IPS DF 6.9 (cell line): Measurements from ENCODE around the gene IL10.
"Not testable (repeated sequence)": the region's sequence is repeated elsewhere in the genome, so short reads cannot be mapped to it uniquely, and the experiment has no call there.

ENCODE experiments used
- DNase-seq: peaks from one replicate; pipeline ENCODE4 v3.0.0-alpha.2; 2013; ENCODE audit warnings: low read depth, low spot score
- H3K27ac ChIP-seq: one replicate; pipeline ENCODE4 v1.5.1; 2013; ENCODE audit warnings: low read length, control low read depth
- H3K27me3 ChIP-seq: 2 replicates; pipeline ENCODE4 v1.6.1; 2013; ENCODE audit warnings: mild to moderate bottlenecking, low read length; ENCODE audit not compliant: control insufficient read depth, insufficient read depth
- H3K36me3 ChIP-seq: 2 replicates; pipeline ENCODE4 v1.6.1; 2013; ENCODE audit warnings: low read length; ENCODE audit not compliant: control insufficient read depth, insufficient read depth
- H3K4me1 ChIP-seq: 2 replicates; pipeline ENCODE4 v1.6.1; 2013; ENCODE audit warnings: low read length; ENCODE audit not compliant: control insufficient read depth, insufficient read depth
- H3K4me3 ChIP-seq: 2 replicates; pipeline ENCODE4 v1.5.1; 2013; ENCODE audit warnings: mild to moderate bottlenecking, low read length
- H3K9me3 ChIP-seq: 2 replicates; pipeline ENCODE4 v1.6.1; 2013; ENCODE audit warnings: low read length, inconsistent platforms; ENCODE audit not compliant: control insufficient read depth, insufficient read depth
- WGBS: extraction: QIAGEN DNeasy Blood & Tissue Kit; methylation state at CpG from one replicate; pipeline ENCODE4 v1.1.7; 2013; ENCODE audit warnings: mixed read lengths, missing lambda C conversion rate; ENCODE audit not compliant: insufficient read length, insufficient coverage; 5-methylcytosine and 5-hydroxymethylcytosine counted together

Gene IL10

DNA sequence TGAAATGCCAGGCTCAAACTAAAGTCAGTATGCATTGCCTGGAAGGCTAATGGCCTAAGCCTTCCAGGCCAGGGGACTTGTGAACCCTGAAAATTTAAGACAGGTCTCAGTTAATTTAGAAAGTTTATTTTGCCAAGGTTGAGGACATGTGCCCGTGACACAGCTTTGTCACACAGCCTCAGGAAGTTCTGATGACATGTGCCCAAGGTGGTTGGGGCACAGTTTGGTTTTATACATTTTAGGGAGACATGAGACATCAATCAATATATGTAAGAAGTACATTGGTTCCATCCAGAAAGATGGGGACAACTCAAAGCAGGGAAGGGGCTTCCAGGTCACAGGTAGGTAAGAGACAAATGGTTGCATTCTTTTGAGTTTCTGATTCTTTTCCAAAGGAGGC is 6.5 kb downstream of the IL10 start:
- H3K4me1 ChIP-seq, H3K4me3 ChIP-seq, H3K27ac ChIP-seq, H3K36me3 ChIP-seq, H3K9me3 ChIP-seq, DNase-seq, H3K27me3 ChIP-seq: not testable (repeated sequence)
- WGBS: no CpG with 5 or more reads among the region's 1 CpG

DNA sequence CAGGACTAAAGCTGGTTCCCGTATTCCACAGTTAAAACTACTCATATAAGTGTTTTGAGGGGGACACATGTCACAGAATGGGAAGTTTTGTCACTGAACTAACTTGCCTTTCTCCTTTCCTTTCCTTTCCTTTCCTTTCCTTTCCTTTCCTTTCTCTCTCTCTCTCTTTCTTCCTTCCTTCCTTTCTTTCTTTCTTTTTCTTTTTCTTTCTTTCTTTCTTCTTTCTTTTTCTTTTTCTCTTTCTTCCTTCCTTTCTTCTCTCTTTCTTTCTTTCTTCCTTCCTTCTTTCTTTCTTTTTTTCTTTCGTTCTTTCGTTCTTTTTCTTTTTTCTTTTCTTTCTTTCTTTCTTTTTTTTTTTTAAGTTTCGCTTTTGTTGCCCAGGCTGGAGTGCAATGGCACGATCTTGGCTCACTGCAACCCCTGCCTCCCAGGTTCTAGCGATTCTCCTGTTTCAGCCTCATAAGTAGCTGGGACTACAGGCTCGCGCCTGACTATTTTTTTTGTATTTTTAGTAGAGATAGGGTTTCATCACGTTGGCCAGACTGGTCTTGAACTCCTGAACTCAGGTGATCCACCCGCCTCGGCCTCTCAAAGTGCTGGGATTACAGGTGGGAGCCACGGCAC is 9.4 kb downstream of the IL10 start:
- H3K9me3 ChIP-seq, H3K27me3 ChIP-seq, H3K4me3 ChIP-seq, DNase-seq, H3K36me3 ChIP-seq, H3K27ac ChIP-seq, H3K4me1 ChIP-seq: not testable (repeated sequence)
- WGBS: 100% methylated on average over 2 of the region's 12 CpGs

DNA sequence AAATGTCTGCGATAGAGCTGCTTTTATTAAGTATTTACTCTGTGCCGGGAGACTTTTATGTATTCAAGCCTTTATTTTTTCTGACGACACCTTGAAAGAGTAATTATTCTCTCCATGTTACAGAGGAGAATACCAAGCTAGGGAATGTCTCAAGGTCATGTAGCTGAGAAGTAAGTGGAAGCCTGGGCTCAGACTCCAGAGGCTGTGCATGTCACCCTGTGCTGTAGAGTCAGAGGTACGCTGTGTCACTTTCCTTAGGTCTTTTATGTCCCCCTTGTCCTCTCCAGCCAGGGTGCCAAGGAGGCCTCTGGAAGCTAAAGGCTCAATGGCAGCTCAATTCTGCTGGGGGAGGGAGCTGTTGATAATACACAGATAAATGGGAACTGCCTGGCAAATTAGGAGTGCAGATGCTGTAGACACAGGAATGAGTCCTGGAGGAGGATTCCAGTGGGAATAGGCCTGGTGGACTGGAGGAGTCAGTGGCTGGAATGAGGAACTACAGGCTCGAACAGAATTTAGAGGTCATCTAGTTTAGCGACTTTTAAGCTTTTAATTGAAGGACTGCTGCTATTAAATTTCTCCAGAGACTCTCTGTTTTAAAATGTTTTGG is 11.0 kb downstream of the IL10 start:
- no peak for DNase-seq
- H3K4me1 ChIP-seq: no peaks in the 10 kb centered on the region; the same call in 1 of the 2 replicates
- no peaks in the 10 kb centered on the region for H3K36me3 ChIP-seq
- H3K27ac ChIP-seq: no peak overlapping the region
- no CpG with 5 or more reads among the region's 6 CpGs for WGBS
- H3K4me3 ChIP-seq: no peak overlapping the region
- H3K27me3 ChIP-seq: no peaks in the 10 kb centered on the region
- no peaks in the 10 kb centered on the region for H3K9me3 ChIP-seq

DNA sequence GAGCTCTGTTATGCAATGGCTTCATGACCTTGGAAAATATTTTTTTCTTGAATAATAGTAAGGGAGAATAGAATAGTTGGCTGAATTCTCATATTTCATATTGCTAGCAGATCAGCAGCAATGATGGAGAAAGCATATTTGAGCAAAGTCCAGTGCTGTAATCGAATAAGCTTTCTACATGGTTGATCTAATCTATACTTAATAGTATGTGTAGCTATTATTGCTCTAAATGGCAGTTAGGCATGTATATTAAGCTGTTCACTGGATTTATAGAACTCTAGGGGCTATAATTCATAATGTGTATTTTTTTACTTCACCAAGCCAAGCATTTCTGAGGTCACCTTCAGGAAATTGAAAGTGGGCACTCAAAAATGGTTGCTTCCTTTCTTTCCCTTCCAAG is 11.7 kb downstream of the IL10 start:
- Histone ChIP-seq H3K4me1 (no peaks in the 10 kb centered on the region), H3K27ac (no peak overlapping the region), H3K27me3 (no peaks in the 10 kb centered on the region), H3K9me3 (no peaks in the 10 kb centered on the region), H3K36me3 (no peaks in the 10 kb centered on the region), H3K4me3 (no peak overlapping the region)
- no CpG with 5 or more reads among the region's 1 CpG for WGBS
- no peak for DNase-seq

DNA sequence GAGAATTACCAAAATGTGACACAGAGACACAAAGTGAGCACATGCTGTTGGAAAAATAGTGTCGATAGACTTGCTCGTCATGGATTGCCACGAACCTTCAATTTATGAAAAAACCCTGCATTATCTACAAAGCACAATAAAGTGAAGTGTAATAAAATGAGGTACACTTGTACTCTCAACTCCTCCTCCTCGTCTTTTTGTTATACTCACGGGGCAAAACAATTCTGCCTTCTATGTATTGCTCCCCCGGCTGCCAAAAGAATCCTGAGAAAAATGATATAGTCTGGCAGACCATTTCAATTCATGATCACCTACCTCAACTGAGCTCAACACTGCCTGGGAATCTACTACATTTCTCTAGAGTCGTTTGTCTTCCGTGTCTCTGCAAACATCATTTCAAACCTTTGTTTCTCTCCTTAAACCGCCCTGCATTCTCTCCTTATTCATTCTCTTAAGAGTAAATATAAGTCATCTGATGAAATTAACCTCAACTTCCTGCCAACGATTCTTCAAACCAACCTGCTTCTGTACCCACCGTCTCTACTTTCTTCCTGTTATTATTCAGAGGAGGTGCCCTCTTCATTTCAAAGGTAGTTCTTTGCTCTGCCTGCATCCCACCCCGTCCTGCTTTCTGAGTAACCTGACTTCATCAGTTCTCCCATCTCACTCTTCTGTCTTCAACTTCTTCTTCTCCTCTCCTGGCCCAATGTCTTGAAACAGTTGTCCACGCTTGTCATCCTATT is 14.6 kb downstream of the IL10 start:
- WGBS: no CpG with 5 or more reads among the region's 13 CpGs
- DNase-seq: no peak
- Histone ChIP-seq H3K4me1 (no peaks in the 10 kb centered on the region), H3K36me3 (no peaks in the 10 kb centered on the region), H3K27me3 (no peaks in the 10 kb centered on the region), H3K4me3 (no peak overlapping the region), H3K9me3 (no peaks in the 10 kb centered on the region), H3K27ac (no peak overlapping the region)

DNA sequence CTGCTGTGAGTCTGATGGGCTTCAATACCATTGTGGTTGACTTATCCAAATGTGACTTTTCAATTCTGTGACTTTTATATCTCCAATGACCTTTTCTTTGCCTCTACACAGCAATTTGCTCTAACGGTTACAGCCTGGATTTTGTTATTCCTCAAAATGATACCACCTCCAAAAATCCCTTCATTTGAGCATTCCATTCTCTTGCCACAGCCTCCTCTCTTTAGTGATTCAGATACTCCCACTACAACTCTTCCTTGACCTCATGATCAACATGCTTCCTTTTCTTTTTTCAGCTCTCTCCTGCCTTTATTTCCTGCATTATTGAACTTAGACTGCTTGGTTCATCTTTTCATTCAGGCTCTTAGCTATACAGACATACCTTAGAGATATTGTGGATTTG is 18.3 kb downstream of the IL10 start:
- H3K9me3 ChIP-seq: no peaks in the 10 kb centered on the region
- DNase-seq: no peak
- H3K4me1 ChIP-seq: no peaks in the 10 kb centered on the region
- no peaks in the 10 kb centered on the region for H3K27me3 ChIP-seq
- H3K27ac ChIP-seq: no peak overlapping the region
- WGBS: no CpG with 5 or more reads among the region's 1 CpG
- no peak overlapping the region for H3K4me3 ChIP-seq
- no peaks in the 10 kb centered on the region for H3K36me3 ChIP-seq

DNA sequence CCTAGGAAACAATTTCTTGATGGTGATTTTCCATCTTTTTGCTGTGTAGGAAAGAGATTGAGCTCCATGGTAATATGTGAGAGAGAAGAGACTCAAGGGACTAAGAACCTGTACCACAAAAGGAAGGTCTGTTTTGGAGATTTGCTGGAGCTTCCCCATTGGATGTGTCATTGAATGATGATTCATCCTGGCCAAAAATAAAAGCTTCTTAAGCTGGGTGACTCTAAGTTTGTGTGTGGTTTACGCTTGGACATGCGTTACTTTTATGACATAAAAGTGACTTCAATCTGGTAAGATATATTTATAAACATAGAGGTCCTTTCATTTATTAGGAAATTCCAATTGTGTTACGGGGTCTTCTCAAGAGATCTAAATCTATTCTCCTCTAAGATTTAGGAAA is 19.2 kb downstream of the IL10 start:
- WGBS: no CpG with 5 or more reads among the region's 3 CpGs
- H3K36me3 ChIP-seq: no peaks in the 10 kb centered on the region
- H3K9me3 ChIP-seq: no peaks in the 10 kb centered on the region
- no peak overlapping the region for H3K27ac ChIP-seq
- H3K27me3 ChIP-seq: no peaks in the 10 kb centered on the region
- no peaks in the 10 kb centered on the region for H3K4me1 ChIP-seq
- DNase-seq: no peak
- H3K4me3 ChIP-seq: no peak overlapping the region

DNA sequence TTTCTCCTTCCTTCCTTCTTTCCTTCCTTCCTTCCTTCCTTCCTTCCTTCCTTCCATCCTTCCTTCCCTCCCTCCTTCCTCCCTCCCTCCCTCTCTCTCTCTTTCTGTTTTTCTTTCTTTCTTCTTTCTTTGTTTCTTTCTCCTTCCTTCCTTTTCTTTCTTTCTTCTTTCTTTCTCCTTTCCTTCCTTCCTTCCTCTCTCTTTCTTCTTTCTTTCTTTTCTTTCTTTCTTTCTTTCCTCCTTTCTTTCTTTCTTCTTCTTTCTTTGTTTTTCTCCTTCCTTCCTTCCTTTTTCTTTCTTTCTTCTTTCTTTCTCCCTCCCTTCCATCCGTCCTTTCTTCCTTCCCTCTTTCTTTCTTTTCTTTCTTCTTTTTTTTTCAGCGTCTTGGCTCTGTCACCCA is 19.8 kb downstream of the IL10 start:
- no CpG with 5 or more reads among the region's 2 CpGs for WGBS
- H3K4me1 ChIP-seq: no peaks in the 10 kb centered on the region
- H3K27ac ChIP-seq: no peak overlapping the region
- H3K27me3 ChIP-seq: no peaks in the 10 kb centered on the region
- H3K4me3 ChIP-seq: no peak overlapping the region
- DNase-seq: no peak
- no peaks in the 10 kb centered on the region for H3K9me3 ChIP-seq
- no peaks in the 10 kb centered on the region for H3K36me3 ChIP-seq

DNA sequence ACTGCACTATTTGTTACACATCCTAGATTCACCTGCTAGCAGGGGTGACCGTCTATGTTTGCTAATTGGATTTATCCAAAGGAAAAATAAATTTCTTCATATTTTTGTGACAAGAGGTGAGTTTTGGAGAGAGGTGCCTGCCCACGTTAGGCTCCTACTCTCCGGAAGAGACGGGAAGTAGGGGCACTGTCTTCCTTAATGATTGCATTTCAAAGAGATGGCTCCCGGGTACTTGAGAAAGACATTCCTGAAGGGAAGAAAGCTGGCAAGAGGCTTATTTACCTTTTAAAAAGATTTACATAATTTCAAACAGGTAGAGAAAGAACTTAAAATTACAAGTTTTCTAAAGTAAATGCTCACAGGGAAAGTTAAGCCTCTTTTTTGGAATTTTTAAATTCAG is 20.4 kb downstream of the IL10 start:
- H3K27me3 ChIP-seq: no peaks in the 10 kb centered on the region
- no peak for DNase-seq
- H3K4me1 ChIP-seq: no peaks in the 10 kb centered on the region
- no peaks in the 10 kb centered on the region for H3K9me3 ChIP-seq
- H3K36me3 ChIP-seq: no peaks in the 10 kb centered on the region
- H3K27ac ChIP-seq: no peak overlapping the region
- no CpG with 5 or more reads among the region's 5 CpGs for WGBS
- H3K4me3 ChIP-seq: no peak overlapping the region

DNA sequence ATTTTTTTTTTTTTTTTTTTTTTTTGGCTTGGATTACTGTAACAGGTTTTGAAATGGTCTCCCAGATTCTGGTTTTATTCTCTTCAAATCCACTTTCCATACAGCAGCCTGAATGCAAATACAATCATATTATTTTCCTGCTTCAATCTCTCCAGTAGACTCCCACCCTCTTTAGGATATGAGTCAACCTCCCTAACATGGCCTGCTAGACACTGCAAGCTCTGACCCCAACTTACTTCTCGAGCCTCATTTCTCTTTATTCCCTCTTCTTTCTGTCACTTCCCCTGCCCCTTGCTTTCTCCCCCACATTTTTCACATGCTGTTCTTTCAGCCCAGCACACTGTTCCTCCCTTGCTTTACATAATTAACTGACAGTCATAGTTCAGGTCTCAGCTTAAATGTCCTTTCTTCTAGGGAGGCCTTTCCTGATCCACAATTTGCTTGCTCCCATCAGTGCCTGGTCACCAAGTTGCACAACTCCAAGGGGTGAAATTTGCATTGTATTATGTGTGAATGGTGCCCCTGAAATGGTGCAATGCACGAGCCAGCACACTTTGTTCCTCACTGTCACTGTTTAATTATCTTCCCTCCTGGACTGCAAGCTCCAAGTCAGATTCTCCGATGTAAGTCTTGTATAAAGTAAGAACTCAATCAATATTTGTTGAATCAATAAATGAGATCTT is 23.8 kb downstream of the IL10 start:
- Histone ChIP-seq H3K27me3 (no peaks in the 10 kb centered on the region), H3K4me1 (no peaks in the 10 kb centered on the region), H3K9me3 (no peaks in the 10 kb centered on the region), H3K36me3 (no peaks in the 10 kb centered on the region), H3K27ac (no peak overlapping the region), H3K4me3 (no peak overlapping the region)
- no CpG with 5 or more reads among the region's 3 CpGs for WGBS
- no peak for DNase-seq
